NK-92 (cell line): ENCODE data around the gene KCNK18.

Experiments
- DNase-seq: peaks from one replicate; lab custom pipeline; 2025; ENCODE audit not compliant: unreplicated experiment; lab: John Stamatoyannopoulos, UW

KCNK18 gene

DNA sequence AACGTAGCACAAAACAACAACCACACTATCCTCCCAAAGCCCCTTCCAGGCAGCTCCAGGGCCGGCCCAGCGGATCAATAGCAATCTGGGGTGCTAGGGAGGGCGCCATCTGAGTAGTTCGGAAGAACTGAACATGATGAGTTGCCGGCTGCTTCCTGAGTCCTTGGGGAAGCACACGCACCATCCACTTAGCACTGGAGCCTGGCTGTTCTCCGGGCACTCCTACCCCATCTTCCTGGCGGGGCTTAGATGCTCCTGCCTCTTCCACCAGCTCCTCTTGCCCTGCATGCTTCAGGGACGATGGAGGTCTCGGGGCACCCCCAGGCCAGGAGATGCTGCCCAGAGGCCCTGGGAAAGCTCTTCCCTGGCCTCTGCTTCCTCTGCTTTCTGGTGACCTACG is at the start of gene KCNK18:
Gene KCNK18, plus strand, starts transcription at position 301 of the 400 bp plus-strand sequence. Its CDS starts 0 bp downstream, at position 301.
- no peak for DNase-seq

DNA sequence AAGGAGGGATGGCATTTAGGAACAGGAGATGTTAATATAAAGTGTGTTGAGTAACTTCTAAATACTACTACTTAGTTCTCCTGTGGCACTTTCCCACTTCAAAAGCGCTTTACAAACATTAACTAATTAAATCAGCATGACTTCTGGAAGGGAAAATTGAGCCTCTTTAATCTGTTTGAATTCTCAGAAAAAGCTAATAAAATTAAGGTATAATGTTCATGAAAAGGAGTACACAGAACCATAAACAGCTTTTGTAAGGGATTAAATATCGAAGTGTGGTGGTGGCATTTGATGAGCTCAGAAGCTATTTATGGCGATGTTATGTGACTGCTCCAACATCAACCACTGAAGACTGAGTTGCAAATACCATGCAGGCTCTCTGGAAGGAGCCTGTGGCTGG is 49.0 kb upstream of the KCNK18 start:
- DNase-seq, result no peak

DNA sequence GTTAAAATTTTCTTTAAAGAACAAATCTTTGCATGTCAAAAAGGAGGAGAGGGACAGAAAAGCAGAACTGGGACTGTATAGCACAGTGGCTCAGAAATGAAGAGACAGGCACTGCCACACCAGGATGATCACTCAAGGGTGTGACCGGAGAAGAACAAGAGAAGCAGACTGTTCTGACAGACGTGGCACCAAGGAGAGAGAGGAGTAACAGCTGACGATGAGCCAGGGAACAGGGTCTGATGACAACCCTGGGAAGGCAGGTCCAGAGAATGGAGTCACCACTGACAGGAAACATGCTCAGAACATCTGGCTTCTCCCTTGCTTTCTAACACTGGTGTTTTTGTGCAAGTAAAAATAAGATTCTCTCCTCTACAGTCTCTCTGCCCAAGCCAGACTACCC is 44.6 kb upstream of the KCNK18 start:
- DNase-seq, result no peak

DNA sequence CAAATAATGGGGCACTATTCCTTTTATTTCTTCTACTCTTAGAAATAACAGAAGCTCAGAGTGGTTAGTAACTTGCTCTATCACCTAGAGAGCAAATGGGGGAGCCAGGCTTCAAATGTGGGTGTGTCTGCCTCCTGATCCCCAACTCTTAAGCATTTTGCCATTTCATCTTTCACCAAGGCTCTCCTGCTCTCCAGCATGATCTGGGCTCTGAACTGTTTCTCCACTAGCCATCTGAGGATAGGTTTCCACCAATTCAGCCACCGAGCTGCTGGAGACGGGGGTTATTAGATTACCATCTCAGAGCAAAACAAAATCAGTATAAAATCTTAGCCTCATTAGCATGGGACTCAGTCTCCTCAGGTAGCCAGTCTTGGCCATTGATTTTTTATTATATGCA is 39.0 kb upstream of the KCNK18 start:
- no peak for DNase-seq

DNA sequence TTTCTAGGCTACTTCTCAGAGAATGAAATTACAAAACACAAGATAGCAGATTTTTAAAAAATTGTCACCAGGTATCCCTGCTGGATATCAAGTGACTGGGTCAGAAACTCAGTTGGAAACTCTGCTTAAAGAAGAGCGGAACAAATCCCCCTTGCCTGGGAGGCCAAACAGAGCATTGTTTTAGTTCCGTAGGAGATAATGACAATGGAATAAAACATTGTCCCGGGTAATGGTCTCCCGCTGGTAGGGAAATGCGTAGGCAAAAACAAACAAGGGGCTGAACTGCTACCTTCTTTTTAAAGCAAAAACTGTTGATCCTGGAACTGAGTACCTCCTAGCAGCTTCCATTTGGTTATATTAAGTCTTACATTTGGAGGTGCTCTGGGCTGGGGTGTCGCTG is 37.9 kb upstream of the KCNK18 start:
- no peak for DNase-seq

DNA sequence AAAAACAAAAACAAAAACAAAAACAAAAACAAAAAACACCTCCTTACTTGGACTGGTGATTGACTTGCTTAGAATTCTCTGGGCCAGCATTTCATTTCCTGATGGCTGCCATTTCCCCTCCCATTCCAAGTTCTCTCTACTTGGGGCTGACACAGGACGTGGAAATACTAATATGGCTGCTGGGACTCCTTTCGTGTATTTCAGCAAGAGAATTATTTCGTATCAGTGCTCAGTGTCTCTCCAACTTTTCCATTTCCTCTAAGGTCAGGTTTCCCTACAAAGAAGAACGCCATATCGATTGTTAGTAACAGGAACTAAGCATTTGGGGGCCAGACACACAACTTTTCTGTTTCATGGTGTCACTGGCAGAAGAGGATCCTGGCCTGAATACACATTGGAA is 36.7 kb upstream of the KCNK18 start:
- DNase-seq, result no peak

DNA sequence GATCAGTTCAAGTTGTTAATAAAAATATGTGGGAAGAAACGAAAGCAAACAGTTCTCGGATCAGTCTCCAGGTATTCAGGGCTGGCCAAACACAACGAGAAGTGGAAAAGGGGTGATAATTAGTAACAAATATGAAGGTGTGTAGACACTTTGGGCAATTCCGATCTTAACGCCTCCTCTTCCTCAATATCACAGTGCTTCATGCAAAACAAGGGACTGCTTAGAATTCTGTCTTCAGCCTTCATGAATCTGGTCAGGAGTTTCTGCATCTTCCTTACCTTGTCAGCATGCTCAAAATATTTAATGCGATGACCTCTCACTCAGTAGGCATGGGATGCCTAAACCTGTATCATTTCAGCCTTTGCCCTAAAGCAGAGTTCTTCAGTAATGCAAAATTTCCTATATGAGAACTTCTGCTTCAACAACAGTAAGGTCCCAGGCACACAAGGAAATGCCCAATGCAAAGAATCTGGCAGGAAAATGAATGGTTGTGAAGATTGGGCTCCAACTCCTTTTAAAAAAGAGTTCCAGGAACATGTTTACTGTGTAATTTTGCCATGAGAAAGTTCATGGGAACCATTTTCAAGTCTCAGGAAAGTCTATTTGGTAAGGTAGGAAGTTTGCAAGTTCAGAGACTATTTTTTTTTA is 35.8 kb upstream of the KCNK18 start:
- no peak for DNase-seq

DNA sequence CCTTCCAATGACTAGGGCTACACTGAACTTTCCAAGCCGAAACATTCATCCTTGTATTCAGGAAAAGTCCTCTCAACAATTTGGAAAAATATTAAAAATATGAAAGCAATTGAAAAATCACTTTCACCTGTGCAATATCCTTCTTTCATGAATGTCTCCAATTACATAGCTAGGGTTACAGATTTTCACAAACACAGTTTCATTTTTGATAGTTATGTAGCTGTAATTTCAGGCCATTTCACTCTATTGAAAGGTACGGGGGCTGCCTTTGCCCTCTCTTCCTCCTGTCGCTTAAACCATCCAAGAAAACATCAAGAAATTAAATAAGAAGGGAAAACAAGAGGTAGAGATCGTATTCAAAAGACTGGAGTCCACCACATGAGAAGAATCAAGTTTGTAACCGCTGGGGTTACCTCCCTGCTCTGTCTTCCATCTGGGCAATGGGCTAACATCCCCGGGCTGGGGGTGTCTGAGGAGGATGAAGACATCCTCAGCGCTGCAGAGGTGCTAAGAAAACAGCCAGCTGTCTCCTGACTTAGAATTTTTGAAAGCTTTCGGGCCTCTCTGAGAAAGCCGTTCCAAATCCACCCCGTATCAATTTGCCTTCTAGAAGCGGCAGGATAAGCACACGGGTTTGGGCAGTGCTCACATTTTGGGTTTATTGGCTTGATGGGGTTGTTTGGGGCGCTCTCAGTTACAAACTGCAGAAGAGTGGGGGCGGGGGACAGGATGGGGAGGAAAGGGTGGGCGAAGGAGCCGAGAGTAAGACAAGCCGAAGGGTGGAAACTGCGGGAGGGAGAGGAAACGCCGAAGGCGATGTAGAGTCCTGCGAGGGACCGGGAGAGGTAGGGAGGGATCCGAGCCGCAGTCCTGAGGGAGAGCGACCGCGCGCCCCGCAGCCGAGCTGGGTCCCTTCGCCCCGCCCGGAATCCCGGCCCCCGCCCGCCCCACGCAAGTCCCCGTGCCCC is 34.9 kb upstream of the KCNK18 start:
- no peak for DNase-seq

DNA sequence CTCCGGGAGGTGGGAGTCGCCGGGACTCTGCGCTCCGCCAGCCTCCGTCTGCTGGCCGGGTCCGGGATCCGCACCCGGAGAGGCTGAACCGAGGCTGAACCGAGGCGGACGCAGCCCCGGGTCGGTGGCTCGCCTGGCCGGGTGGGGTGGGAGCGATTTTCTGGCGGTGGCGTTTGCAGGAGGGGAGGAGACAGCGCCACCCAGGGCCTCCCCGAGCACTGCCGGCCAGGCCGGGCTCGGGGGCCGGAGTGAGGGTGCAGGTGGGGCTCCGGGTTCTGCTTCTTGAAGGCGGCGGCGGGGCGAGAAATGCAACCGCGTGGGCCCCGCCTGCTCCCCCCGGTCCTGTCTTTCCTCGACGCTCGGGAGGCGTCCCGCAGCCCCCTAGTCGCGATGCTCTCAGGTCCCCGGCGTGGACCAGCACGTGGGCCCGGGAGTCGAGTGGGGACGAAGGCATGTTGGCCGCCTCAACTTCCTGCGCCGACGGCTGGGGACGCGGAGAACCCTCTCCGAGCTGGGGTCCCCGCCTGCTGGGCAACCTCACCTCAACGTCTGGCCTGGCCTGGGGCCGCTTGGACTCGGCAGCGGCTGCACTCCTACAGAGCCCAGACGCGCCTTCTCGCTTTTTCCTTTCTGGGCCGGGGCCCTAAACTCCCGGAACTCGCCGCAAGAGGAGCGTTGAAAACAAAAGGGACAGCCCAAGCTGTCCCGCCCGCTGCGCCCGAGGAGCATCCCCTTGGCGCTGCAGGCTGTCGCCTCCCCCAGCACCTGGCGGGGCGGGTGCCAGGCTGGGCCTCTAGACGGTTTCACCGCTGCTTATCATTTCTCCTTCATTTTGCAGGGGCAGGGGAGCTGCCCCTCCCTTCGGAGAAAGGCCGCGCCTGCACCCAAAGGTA is 34.0 kb upstream of the KCNK18 start:
- DNase-seq, result no peak

DNA sequence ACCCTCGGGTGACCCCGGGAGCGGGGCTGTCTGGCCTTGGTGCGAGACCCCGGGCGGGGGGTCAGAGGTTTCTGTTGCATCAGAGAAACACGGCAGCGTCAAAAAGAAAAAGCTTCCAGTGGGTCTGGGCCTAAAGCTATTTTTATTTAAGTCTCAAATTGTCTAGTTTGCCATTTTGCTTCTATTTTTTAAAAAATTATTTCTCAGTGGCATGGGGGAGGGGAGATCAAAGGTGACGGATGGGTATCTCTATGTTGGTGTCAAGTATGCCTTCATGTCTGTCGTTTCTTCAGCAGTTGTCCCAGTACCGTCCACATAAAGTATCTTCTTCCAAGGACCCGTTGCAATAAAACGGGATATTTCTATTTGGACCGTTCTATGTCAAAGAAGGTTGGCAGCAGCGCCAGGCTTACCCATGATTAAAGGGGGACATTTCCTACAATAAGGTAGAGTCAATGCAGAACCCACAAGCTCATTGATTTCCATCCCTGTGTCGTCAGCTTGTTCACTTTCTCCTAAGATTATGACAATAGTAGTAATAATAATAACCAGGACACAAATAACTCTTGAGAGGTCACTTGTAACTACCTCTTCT is 33.2 kb upstream of the KCNK18 start:
- DNase-seq, result no peak

DNA sequence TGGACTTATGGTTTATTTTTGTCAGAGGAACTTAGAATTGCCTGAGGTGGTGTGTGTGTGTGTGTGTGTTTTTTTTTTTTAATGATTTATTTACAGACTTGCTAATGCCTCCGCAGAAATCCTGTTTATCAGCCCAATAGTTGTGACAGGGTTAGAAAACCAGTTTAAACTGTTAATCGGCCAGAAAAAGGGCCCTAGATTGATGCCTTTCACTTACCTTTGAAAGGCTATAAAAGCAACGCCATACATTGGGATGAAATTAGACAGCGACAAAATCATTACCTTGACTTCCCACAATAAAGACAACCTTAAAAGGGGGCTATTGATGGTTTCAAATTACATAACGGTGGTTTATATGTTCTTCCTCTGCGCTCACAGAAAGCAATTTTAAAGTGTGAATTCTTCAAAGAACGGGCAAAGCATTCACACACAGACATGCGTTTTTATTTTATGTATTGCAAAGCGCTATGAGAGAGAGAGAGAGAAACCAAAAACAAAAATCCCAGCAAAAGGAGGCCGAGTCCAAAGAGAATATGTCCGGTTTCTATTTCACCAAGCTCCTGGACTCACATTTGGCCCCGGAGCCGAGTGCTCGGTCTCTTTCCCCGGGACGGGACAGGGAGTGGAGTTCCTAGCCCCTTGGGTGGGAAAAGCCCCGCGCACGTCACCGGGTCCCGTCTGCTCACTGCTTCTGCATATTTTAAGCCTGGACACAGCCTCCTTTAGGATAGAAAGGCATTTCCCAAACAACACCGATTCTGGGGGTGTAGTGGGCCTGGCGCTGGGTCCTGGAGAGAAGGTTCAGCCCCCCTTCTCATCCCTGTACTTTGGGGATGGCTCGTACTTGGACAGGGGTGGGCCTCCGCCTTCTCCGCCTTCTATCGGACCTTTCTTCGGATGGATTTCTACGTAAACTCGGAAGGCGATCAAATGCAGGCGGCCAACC is 32.4 kb upstream of the KCNK18 start:
- DNase-seq, result no peak

DNA sequence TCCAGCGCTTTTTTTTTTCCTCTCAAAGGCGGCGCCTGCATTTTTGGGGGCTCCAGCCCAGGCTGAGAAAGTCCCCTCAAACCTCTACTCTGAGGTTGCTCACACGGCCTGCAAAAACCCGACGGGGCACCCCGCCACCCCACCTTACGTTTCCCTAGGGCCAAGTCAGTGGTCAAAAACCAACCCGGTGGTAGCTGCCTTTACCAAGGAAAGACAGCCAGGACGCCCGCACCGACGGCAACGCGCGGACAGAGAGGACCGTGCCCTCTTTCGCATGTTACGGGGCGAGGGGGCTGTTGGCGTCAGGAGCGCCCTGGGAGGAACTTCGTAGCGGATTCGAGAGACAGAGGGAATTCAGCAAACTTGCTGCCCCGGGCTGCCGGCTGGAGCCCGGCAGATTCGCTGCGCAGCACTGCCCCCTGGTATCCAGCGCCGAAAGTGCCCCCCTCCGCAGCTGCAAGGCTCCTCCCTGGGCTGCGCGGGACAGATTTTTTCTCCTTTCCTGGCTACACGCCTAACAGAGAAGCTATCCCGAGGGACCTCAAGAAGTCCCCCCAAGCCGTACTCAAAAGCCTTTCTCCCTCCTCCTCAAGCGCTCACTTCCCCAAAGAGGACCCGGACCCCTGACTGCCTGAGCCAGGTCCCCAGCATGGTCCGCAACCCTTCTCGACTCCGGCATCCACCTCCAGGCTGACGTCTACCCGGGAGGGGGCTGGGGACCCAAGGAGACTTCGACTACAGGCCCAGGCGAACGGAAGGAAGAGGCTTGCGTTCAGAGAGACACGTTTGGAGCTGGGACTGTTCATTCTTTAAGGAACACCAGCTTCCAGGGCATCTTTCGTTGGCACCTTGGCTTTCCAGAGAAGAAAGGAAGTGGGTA is 31.5 kb upstream of the KCNK18 start:
- no peak for DNase-seq

DNA sequence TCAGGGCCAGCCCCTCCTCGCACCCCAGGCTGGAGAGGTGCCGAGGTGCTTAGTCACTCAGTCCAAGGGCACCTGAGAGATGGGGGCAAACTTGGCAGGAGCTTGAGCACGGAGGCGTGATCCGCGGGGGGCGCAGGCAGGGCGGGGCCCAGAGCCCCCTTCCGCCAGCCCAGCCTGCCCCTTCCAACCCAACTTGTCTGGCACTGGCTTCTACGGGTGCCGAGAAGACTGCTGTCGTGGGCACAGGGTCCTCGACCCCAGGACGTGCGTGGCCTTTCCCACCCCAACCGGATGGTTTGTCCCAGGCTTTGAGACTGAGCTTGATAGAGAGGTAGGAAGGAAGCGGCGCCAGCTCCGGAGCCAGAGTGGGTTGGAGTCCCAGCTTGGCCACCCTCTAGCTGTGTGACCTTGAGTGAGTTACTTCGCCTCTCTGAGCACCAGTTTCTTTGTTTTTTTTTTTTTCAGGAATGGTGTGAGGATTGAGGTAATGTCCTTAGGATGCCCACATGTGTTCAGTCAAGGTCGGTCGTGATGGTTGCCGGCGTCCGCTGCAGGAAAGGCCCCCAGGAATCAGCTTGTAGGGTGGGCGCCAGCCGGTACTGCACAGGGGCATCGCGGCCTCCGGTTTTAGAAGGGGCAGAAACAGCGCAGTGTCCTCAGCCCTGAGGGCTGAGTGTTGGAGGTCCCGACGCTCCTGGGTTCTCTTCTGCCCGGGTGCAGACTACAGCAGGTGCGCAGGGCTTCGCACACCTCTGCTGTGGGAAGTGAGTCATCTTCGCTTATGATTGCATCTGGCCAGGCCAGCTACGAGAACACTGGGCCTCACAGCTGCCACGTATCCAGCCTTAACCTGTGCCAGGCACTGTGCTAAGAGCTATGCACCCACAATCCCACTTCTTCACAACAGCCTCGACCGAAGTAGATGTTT is 30.6 kb upstream of the KCNK18 start:
- DNase-seq, result no peak

DNA sequence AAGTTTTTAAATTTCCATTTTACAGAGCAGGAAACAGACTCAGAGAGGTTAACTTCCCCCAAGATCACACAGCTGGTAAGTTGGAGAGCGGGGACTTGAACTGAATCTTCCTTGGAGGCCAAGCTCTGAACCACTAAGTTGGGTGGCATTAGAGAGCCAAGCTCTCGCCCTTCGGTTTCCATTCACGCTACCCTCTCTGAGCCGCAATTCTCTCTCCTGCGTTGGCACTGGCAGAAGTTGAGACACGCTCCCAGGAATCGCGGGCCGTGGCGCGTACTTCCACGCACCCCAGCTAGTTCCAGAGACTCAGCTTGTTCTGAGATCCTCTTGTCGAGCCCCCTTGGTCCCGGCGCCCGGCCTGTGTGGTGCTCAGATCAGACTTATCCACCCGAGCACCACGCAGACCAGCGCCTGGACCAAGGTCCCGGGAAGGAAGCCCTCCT is 29.9 kb upstream of the KCNK18 start:
- no peak for DNase-seq

DNA sequence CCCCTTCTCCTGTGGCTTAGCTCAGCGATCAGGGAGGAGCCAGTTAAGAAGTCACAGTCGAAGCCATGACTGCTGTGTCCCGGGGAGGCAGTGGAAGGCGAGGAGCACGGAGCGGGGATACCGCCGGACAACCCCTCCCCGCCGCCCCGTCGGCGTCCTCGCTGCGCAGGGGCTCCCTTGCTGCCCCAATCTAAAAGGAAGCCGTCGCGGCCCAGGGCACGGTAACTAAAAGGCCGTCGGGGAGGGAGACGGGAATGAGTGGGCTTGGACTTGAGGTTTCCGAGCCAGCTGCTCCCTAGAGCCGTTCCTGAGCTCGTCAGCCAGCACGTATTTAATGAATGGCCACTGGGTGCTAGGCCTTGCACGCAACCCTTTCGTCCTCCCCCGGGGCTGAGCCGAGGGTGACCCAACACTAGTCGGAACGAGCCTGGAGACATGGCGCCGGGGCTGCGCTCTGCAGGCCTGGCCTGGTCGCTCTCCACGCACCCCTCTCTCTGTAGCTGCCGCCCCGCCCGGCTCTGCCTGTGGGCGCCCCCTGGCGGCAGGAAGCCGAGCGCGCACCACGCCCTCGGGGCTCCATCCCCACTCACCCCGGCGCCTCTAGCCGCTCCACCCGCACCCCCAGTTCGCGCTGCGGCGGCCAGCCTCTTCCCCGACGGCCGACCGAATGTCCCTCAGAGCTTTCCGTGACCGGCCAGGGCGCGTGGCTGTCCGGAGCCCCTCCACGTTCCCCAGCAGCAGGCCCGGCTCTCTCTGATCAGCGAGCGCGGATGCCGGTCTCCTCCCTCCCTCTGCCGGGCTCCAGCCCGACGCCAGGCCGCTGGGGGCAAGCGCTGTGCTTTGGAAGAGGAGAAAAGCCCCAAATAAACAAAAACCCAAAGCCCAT is 29.3 kb upstream of the KCNK18 start:
- DNase-seq, result no peak

DNA sequence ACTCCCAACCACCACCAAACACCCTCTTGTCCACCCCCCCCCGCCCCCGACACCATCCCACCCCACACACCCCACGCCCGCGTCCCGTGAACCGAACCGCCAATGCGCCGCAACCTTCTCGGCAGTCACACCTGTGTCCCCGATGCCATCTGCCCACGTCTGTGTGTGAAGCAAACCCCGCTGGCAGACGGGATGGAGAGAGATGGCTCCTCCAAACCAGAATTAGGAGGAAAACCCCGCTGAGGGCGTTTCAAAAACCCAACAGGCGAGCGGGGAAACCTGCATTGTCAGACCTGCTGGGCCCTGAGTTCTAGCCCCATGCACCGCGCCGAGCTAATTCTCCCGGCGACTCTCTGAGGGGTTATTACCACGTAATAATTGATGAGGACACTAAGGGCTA is 28.6 kb upstream of the KCNK18 start:
- no peak for DNase-seq

DNA sequence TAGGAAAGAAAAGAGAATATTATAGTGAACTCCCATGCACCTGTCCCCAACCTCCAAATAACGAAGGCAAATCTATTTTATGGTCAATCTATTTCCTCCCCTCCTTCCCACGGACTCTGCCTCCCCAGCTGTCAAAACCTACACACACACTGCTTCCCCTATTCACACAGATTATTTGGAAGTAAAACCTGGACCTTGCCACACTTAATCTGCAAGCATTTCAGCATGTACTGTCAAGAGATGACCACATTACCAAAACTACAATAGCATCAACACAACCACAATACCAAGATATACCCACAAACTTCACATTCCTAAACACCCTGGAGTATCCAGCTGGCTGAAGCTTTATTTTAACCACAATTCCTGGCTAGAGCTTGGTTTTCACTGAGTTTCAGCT is 27.8 kb upstream of the KCNK18 start:
- no peak for DNase-seq
